ENCODE data around the gene MINDY4. TPM values are rescaled to one million over a fixed set of nuclear protein-coding genes. Genes with fewer than 3 reads are reported as not detected.

Gene MINDY4
- total and polyA plus RNA-seq, 8 donors = 8.0 to 56.0 (median 17.4) TPM

DNA sequence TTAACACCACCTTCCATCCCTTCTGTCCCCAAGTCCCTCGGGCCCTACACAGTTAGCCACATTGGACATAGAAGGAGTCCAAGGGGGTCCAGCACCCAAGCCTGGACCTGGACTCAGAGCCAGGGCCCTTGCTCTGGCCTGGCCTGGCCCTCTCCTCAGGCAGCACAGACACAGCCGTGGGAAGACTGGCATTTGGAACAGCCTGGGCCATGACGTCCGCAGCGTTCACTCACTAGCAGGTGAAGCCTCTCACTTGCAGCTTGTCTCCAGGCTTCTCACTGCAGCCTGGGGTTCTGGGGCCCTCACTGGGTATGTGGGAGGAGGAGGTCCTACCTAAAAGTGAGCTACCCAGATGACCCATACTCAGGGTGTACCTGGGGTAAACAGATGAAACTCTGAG lies 106.8 kb downstream of the MINDY4 start:
- H3K9me3 ChIP-seq = no peaks in the 10 kb centered on the region

DNA sequence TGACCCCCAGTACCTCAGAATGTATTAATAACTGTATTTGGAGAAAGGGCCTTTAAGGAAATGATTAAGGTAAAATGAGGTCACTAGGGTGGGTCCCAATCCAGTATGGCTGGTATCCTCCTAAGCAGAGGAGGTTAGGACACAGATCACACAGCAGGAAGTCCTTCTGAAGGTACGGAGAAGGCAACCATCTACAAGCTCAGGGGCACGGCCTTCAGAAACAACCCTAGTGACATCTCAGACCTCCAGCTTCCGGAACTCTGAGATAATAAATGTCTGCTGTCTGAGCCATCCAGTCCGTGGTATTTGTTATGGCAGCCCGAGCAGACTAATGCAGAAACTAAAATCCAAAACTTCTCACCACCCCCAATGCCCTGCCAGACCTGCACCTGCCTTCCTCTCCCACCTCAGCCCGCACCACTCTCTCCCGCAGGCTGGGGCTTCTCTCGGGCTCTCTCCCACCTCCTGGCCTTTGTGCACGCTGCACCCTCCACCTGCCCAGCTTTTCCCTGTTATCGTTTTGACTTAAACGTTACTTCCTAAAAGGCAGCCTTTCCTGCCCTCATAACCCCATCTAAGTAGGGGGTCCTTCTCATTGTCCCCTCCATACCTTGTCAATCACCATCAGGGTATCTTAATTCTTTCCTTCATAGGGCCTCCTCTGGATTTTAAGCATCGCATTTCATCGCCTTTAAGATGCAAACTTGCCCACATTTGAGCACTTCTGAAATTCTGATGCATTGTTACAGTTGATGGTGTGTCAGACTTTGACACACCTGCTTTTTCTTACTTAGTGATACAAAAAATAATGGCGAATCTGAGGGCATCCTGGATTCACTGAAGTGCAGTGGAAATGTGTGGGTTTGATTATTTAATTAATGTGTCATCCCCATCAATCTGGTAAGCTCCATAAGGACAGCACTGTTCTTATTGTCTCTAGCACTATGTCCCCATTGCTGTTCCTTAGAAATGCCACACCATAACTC lies 108.2 kb downstream of the MINDY4 start:
- peak in 1 of 4 donors; percentile 32 for DNase-seq
- TF ChIP-seq CTCF (IDR thresholded peaks at IDR 0.05) = no peak
- intact Hi-C loops (cut with DNase I) = loop anchor here in 1 of 2 donors (10.0 kb wide), 1 partner anchor 65 kb away; no protein-coding TSS in a partner anchor
- Histone ChIP-seq H3K4me3 (no peak overlapping the region), H3K36me3 (no peaks in the 10 kb centered on the region), H3K4me1 (peaks cover 0 to 6% of the 10 kb centered on the region in 2 donors), H3K27me3 (no peaks in the 10 kb centered on the region), H3K9me3 (no peaks in the 10 kb centered on the region), H3K27ac (no peak overlapping the region)
- ATAC-seq = no peak

More for the DNA sequence above, 106.8 kb downstream of the MINDY4 start:
- Histone ChIP-seq H3K4me3 (no peak overlapping the region), H3K36me3 (peaks cover 0 to 7% of the 10 kb centered on the region in 2 donors), H3K4me1 (peaks cover 0 to 6% of the 10 kb centered on the region in 2 donors), H3K27me3 (no peaks in the 10 kb centered on the region), H3K27ac (no peak overlapping the region)
- TF ChIP-seq CTCF (IDR thresholded peaks at IDR 0.05) = no peak
- ATAC-seq (no peak), DNase-seq (peak in 1 of 4 donors; percentile 50)
- intact Hi-C loops (cut with DNase I) = no loop called here

DNA sequence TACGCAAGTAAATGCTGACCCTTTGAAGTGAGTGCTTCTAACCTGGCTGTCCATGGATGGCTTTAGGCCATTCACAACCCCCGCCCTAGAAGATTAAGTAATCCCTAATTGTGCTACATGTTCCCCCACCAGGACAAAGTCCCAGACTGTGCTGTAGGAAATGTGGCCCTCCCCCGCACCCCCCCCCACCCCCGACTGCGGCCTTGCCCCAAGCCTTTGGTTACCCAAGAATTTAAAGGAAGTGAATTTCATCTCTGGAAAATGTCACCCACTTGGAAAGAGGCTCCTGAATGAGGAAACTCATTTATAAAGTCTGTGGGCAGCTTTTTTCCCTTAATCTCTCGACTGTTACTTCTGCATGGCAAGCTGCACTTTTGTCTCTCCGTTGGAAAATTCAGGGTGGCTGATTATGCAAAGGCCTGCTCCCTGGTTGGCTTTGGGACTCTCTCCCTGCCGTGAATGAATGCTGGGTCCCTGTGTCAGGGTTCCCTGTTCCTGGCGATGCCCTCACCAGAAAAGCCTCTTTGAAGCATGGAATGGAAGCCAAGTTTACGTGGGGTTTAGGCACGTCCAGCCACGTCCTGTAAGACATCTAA lies 109.0 kb downstream of the MINDY4 start:
- Histone ChIP-seq H3K4me3 (no peak overlapping the region), H3K9me3 (no peaks in the 10 kb centered on the region), H3K36me3 (no peaks in the 10 kb centered on the region), H3K27me3 (no peaks in the 10 kb centered on the region), H3K4me1 (peaks cover 0 to 6% of the 10 kb centered on the region in 2 donors), H3K27ac (no peak overlapping the region)
- intact Hi-C loops (cut with DNase I) = loop anchor here in 1 of 2 donors (10.0 kb wide), 1 partner anchor 65 kb away; no protein-coding TSS in a partner anchor
- ATAC-seq = no peak
- no peak for TF ChIP-seq CTCF (IDR thresholded peaks at IDR 0.05)
- DNase-seq = no peak

- H3K36me3 ChIP-seq = no peaks in the 10 kb centered on the region
- intact Hi-C loops (cut with DNase I) = loop anchor here in 1 of 2 donors (10.0 kb wide), 1 partner anchor 66 kb away; no protein-coding TSS in a partner anchor
- no peak for ATAC-seq
- peak in 1 of 4 donors; percentile 16 for DNase-seq
- H3K4me1 ChIP-seq = peaks cover 0 to 6% of the 10 kb centered on the region in 2 donors
- no peaks in the 10 kb centered on the region for H3K9me3 ChIP-seq
- H3K27ac ChIP-seq = no peak overlapping the region
- no peak overlapping the region for H3K4me3 ChIP-seq
- H3K27me3 ChIP-seq = no peaks in the 10 kb centered on the region
- TF ChIP-seq CTCF (IDR thresholded peaks at IDR 0.05) = no peak
Measured at GRCh38 chr7:30880941-30881340, 109.7 kb downstream of the MINDY4 start.

GRCh38 chr7:30881448-30881847 lies 110.2 kb downstream of the MINDY4 start:
- no peak overlapping the region for H3K27ac ChIP-seq
- H3K36me3 ChIP-seq = no peaks in the 10 kb centered on the region
- no peaks in the 10 kb centered on the region for H3K27me3 ChIP-seq
- no peaks in the 10 kb centered on the region for H3K9me3 ChIP-seq
- H3K4me3 ChIP-seq = no peak overlapping the region
- TF ChIP-seq CTCF (IDR thresholded peaks at IDR 0.05) = no peak
- H3K4me1 ChIP-seq = peaks cover 0 to 7% of the 10 kb centered on the region in 2 donors
- DNase-seq (peak in 1 of 4 donors; percentile 17), ATAC-seq (no peak)
- intact Hi-C loops (cut with DNase I) = loop anchor here in 1 of 2 donors (10.0 kb wide), 1 partner anchor 67 kb away; no protein-coding TSS in a partner anchor
